ENCODE results near the gene FAM167B. TPM values are rescaled to one million over a fixed set of nuclear protein-coding genes. Genes with fewer than 3 reads are reported as not detected.

Gene FAM167B
- total and polyA plus RNA-seq, 8 donors, result 3.7 to 16.8 (median 4.8) TPM

- Histone ChIP-seq H3K4me1 (peaks cover 15 to 27% of the 10 kb centered on the region in 2 donors), H3K4me3 (peak within 1 kb of the TSS; percentile 55 to 69), H3K9me3 (no peaks in the 10 kb centered on the region), H3K27ac (peak within 1 kb of the TSS in 1 of 2 donors; percentile 61), H3K36me3 (no peaks in the 10 kb centered on the region), H3K27me3 (no peaks in the 10 kb centered on the region)
- DNase-seq (peak; percentile 85 to 96 (median 92)), ATAC-seq (peak; percentile 88)
- TF ChIP-seq CTCF (IDR thresholded peaks at IDR 0.05), result no peak
- intact Hi-C loops (cut with DNase I), result no loop called here
These were observed 41.3 kb upstream of the FAM167B start, which contains the start of gene IQCC for GRCh38 chr1:32205401-32206370. Gene IQCC (plus strand): TSS chr1:32205671. CDS start chr1:32205682, 11 bp downstream.

- Histone ChIP-seq H3K27ac (no peak overlapping the region), H3K36me3 (peaks cover 0 to 7% of the 10 kb centered on the region in 2 donors), H3K9me3 (no peaks in the 10 kb centered on the region), H3K4me3 (no peak overlapping the region), H3K27me3 (no peaks in the 10 kb centered on the region), H3K4me1 (peaks cover 6 to 15% of the 10 kb centered on the region in 2 donors)
- intact Hi-C loops (cut with DNase I), result no loop called here
- DNase-seq, result no peak
- TF ChIP-seq CTCF (IDR thresholded peaks at IDR 0.05), result no peak
- ATAC-seq, result no peak
These were observed 38.6 kb upstream of the FAM167B start for GRCh38 chr1:32208469-32208868.

GRCh38 chr1:32208891-32209328, 38.1 kb upstream of the FAM167B start, which contains the start of gene DCDC2B:
Gene DCDC2B (plus strand): TSS chr1:32209089. CDS start chr1:32209094, 5 bp downstream.
- peak; percentile 8 for ATAC-seq

GRCh38 chr1:32215629-32216480, 31.2 kb upstream of the FAM167B start:
- peak; percentile 62 to 76 for TF ChIP-seq CTCF (IDR thresholded peaks at IDR 0.05)
- Histone ChIP-seq H3K4me1 (peaks cover 4 to 15% of the 10 kb centered on the region in 2 donors), H3K4me3 (no peak overlapping the region), H3K27me3 (no peaks in the 10 kb centered on the region), H3K36me3 (peaks cover 0 to 53% of the 10 kb centered on the region in 2 donors), H3K9me3 (no peaks in the 10 kb centered on the region), H3K27ac (no peak overlapping the region)
- intact Hi-C loops (cut with DNase I), result no loop called here
- ATAC-seq (peak; percentile 88), DNase-seq (peak in 2 of 4 donors; percentile 48 to 64)

More at GRCh38 chr1:32208891-32209328, 38.1 kb upstream of the FAM167B start, which contains the start of gene DCDC2B:
- peak in 2 of 4 donors; percentile 59 to 65 for DNase-seq
- Histone ChIP-seq H3K4me3 (no peak within 1 kb of the TSS), H3K27ac (no peak within 1 kb of the TSS), H3K9me3 (no peaks in the 10 kb centered on the region), H3K27me3 (no peaks in the 10 kb centered on the region), H3K4me1 (peaks cover 6 to 15% of the 10 kb centered on the region in 2 donors), H3K36me3 (peaks cover 0 to 7% of the 10 kb centered on the region in 2 donors)
- TF ChIP-seq CTCF (IDR thresholded peaks at IDR 0.05), result no peak
- intact Hi-C loops (cut with DNase I), result no loop called here

Measured in left lung (tissue), 10 donors.